GM21526 (cell line): ENCODE results near the gene RAD23A.

Experiments
- ATAC-seq: cut with Tn5 transposase; IDR thresholded peaks from one replicate; pipeline ENCODE4 v1.9.1; 2021; ENCODE audit warnings: moderate library complexity; ENCODE audit not compliant: unreplicated experiment, low FRiP score

The RAD23A gene

GRCh38 chr19:13001166-13001501 is 55.5 kb downstream of the RAD23A start:
- ATAC-seq: no peak

GRCh38 chr19:13001502-13002165 is 56.0 kb downstream of the RAD23A start:
- no peak for ATAC-seq

GRCh38 chr19:13002166-13002898 is 56.7 kb downstream of the RAD23A start:
- no peak for ATAC-seq

GRCh38 chr19:13003081-13003480 is 57.4 kb downstream of the RAD23A start:
- no peak for ATAC-seq
